ENCODE measurements around the gene PDCD2.
A peak's percentile ranks its signal among the peaks of the same experiment; 100 is the strongest.
"Not testable (repeated sequence)": the region's sequence is repeated elsewhere in the genome, so short reads cannot be mapped to it uniquely, and the experiment has no call there.

PDCD2 gene

GRCh38 chr6:170584181-170584953 is at the start of gene PDCD2:
PDCD2 (minus strand) TSS chr6:170584637; CDS start chr6:170584581, 56 bp downstream.
- peak; percentile 75 for DNase-seq

- not testable (repeated sequence) for DNase-seq
Observed at GRCh38 chr6:170616020-170616554, 31.6 kb upstream of the PDCD2 start.

GRCh38 chr6:170612256-170612804 is 27.9 kb upstream of the PDCD2 start:
- DNase-seq, result not testable (repeated sequence)

GRCh38 chr6:170609225-170609624 is 24.8 kb upstream of the PDCD2 start:
- not testable (repeated sequence) for DNase-seq

- no peak for DNase-seq
Observed at GRCh38 chr6:170605574-170606259, 21.3 kb upstream of the PDCD2 start.

- DNase-seq, result no peak
Observed at GRCh38 chr6:170597278-170597677, 12.8 kb upstream of the PDCD2 start.

GRCh38 chr6:170596426-170596825 is 12.0 kb upstream of the PDCD2 start:
- no peak for DNase-seq

GRCh38 chr6:170590725-170591124 is 6.3 kb upstream of the PDCD2 start:
- no peak for DNase-seq

GRCh38 chr6:170584954-170585498 is 589 bp upstream of the PDCD2 start:
- no peak for DNase-seq

- DNase-seq, result no peak
Observed at GRCh38 chr6:170583756-170584180, 669 bp downstream of the PDCD2 start.

GRCh38 chr6:170578909-170579308 is 5.5 kb downstream of the PDCD2 start:
- DNase-seq, result no peak

GRCh38 chr6:170575250-170575649 is 9.2 kb downstream of the PDCD2 start:
- no peak for DNase-seq

GRCh38 chr6:170572704-170573466 is 11.6 kb downstream of the PDCD2 start:
- DNase-seq, result no peak

- no peak for DNase-seq
Observed at GRCh38 chr6:170564936-170565530, 19.4 kb downstream of the PDCD2 start.

- no peak for DNase-seq
Observed at GRCh38 chr6:170561555-170561954, 22.9 kb downstream of the PDCD2 start.

GRCh38 chr6:170555305-170555704 is 29.1 kb downstream of the PDCD2 start:
- DNase-seq, result no peak

GRCh38 chr6:170554796-170555137 is 29.7 kb downstream of the PDCD2 start:
- DNase-seq, result no peak

GRCh38 chr6:170554013-170554795 is 30.2 kb downstream of the PDCD2 start, which contains the start of gene TBP:
TBP (plus strand) TSS chr6:170554369; CDS start chr6:170557030, 2,661 bp downstream.
- DNase-seq, result peak; percentile 95

- no peak for DNase-seq
Observed at GRCh38 chr6:170553534-170554012, 30.9 kb downstream of the PDCD2 start.

- peak; percentile 77 for DNase-seq
Observed at GRCh38 chr6:170552765-170553533, 31.5 kb downstream of the PDCD2 start, which contains the start of gene PSMB1. PSMB1 (minus strand) TSS chr6:170553307; CDS start chr6:170553242, 65 bp downstream.
